ENCODE results near the gene GPRC5B. TPM values are rescaled to one million over a fixed set of nuclear protein-coding genes. Genes with fewer than 3 reads are reported as not detected.

GPRC5B gene
- total and polyA plus RNA-seq, 2 of the 8 experiments (the other 6 are each of a cell fraction or from before 2014, with no cell fraction given): 106 to 160 TPM

DNA sequence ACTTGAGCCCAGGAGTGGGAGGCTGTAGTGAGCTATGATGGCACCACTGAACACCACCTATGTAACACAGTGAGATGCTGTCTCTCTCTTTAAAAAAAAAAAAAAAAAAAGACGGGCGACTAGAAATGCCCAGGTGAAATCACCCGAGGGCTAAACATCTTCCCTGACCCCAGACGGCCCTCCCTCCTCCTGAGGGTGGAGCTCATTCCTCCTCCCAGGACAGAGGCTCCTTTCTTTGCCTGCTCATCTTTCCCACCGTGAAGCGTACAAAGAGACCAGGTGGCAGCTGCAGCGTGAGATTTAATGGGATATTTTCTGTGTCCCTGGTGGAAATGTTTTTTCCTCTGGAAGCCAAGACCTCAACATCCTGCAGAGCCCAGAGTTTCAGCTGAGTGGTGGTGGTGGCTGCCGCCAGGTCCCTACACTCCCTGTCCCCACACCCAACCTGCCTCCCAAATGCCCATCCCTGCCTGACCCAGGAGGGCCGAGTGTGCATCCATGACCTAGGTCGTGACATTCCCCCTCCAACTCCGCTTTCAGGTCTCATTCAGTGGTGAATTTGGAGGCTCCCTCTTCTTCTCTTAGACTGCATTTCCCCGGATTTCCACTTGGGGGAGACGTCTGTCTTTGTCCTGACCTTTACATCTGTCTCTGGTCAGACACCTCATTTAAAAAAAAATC lies 14.4 kb upstream of the GPRC5B start:
- Histone ChIP-seq H3K4me2 (ENCODE audit: insufficient read depth in 1 of 2, low read depth in 2 of 2, low read length in 2 of 2) (peak overlapping the region; percentile 12 to 30; a peak in 1 of 4 replicates), H4K8ac (ENCODE audit: extremely low read depth, insufficient read depth, low read length) (peak overlapping the region; percentile 39), H2AK5ac (ENCODE audit: low read depth, low read length) (no peak overlapping the region), H3K27me3 (replicated peaks in 1 of 4; ENCODE audit: control insufficient read depth in 3 of 4, extremely low read depth in 1 of 4, insufficient read depth in 3 of 4, low read length in 3 of 4) (no peaks in the 10 kb centered on the region), H3K4me1 (replicated peaks in 1 of 4; ENCODE audit: control insufficient read depth in 3 of 4, insufficient read depth in 4 of 4, low read length in 3 of 4) (peaks cover 0 to 7% (median 4%) of the 10 kb centered on the region in 4 experiments; a peak in 5 of 7 replicates), H3K56ac (replicated peaks; ENCODE audit: insufficient read length, low read depth, low read length) (no peak overlapping the region), H3K23me2 (ENCODE audit: low read depth, low read length) (no peaks in the 10 kb centered on the region), H4K5ac (ENCODE audit: insufficient read length, low read depth, low read length) (no peak overlapping the region), H2BK120ac (replicated peaks; ENCODE audit: low read depth, low read length) (no peak overlapping the region), H3K14ac (ENCODE audit: insufficient read length) (no peak overlapping the region), H3K23ac (ENCODE audit: insufficient read length) (no peak overlapping the region), H3K9me3 (ENCODE audit: insufficient read depth in 2 of 2, low read depth in 1 of 2, low read length in 1 of 2) (no peaks in the 10 kb centered on the region), H3K9ac (replicated peaks in 1 of 4; ENCODE audit: extremely low read depth in 1 of 4, low read depth in 3 of 4, low read length in 3 of 4) (no peak overlapping the region; a peak in 1 of 7 replicates), H3K36me3 (ENCODE audit: control insufficient read depth in 2 of 4, insufficient read depth in 4 of 4, low read length in 3 of 4) (no peaks in the 10 kb centered on the region), H3K4me3 (ENCODE audit: extremely low read depth in 1 of 4, insufficient read depth in 2 of 4, low read depth in 3 of 4, low read length in 4 of 4) (no peak overlapping the region), H3K27ac (ENCODE audit: low read depth, low read length) (no peak overlapping the region; the same call in 1 of the 2 replicates), H2BK15ac (ENCODE audit: low read length) (peak overlapping the region; percentile 97; the same call in 1 of the 2 replicates), H4K91ac (replicated peaks; ENCODE audit: insufficient read length, low read length) (no peak overlapping the region), H3K79me1 (ENCODE audit: low read depth, low read length) (no peaks in the 10 kb centered on the region), H3K4ac (replicated peaks; ENCODE audit: insufficient read length, low read depth, low read length) (no peak overlapping the region), H2AFZ (ENCODE audit: low read length) (peak overlapping the region; percentile 86), H3K79me2 (ENCODE audit: control insufficient read depth in 1 of 2, insufficient read depth in 2 of 2, low read length in 2 of 2) (no peaks in the 10 kb centered on the region), H4K20me1 (replicated peaks in 1 of 2; ENCODE audit: control insufficient read depth in 1 of 2, insufficient read depth in 2 of 2, low read length in 2 of 2) (no peaks in the 10 kb centered on the region), H2BK5ac (ENCODE audit: low read depth, low read length) (no peak overlapping the region), H2BK20ac (ENCODE audit: low read length) (no peak overlapping the region), H3K18ac (ENCODE audit: extremely low read depth, low read length) (no peak overlapping the region), H2BK12ac (ENCODE audit: low read depth, low read length) (peak overlapping the region; percentile 76; the same call in 1 of the 2 replicates)
- FAIRE-seq: peak; percentile 92
- ChIA-PET POLR2A (ENCODE audit: partially characterized antibody) (no interaction called here), CTCF (ENCODE audit: partially characterized antibody) (interaction anchor here (0.6 to 5.0 kb wide), 44 partner anchors 8 to 1028 kb away, joined by 3 to 57 read pairs (median 4); no protein-coding TSS in a partner anchor)
- peak; percentile 94 to 95 for TF ChIP-seq RAD21 (IDR thresholded peaks at IDR 0.05 in 1 of 2, conservative IDR thresholded peaks at IDR 0.05 in 1 of 2; ENCODE audit: low read depth in 2 of 2, low read length in 2 of 2)
- TF ChIP-seq, protein P1, sequence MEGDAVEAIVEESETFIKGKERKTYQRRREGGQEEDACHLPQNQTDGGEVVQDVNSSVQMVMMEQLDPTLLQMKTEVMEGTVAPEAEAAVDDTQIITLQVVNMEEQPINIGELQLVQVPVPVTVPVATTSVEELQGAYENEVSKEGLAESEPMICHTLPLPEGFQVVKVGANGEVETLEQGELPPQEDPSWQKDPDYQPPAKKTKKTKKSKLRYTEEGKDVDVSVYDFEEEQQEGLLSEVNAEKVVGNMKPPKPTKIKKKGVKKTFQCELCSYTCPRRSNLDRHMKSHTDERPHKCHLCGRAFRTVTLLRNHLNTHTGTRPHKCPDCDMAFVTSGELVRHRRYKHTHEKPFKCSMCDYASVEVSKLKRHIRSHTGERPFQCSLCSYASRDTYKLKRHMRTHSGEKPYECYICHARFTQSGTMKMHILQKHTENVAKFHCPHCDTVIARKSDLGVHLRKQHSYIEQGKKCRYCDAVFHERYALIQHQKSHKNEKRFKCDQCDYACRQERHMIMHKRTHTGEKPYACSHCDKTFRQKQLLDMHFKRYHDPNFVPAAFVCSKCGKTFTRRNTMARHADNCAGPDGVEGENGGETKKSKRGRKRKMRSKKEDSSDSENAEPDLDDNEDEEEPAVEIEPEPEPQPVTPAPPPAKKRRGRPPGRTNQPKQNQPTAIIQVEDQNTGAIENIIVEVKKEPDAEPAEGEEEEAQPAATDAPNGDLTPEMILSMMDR (IDR thresholded peaks at IDR 0.05; ENCODE audit: control extremely low read depth in 1 of 3, insufficient read depth in 1 of 3, low read depth in 1 of 3, low read length in 3 of 3): peak; percentile 27 to 86 (median 73)
- TF ChIP-seq CBX8 (IDR thresholded peaks at IDR 0.05; ENCODE audit: borderline replicate concordance, low read depth, low read length): no peak
- peak in 1 of 2 experiments; percentile 86 for DNase-seq (ENCODE audit: low read depth in 1 of 2, low spot score in 2 of 2)
- WGBS, 2 experiments (ENCODE audit: extremely low coverage in 1 of 2, insufficient coverage in 1 of 2, insufficient read length in 1 of 2, insufficient replicate concordance in 2 of 2, low coverage in 1 of 2, low lambda C conversion rate in 2 of 2, missing lambda C conversion rate in 1 of 2): 20% methylated on average over 10 of the region's 13 CpGs; no CpG with 5 or more reads in 1 of the 2 experiments
